ENCODE results near the gene KRT75. TPM values are rescaled to one million over a fixed set of nuclear protein-coding genes. Genes with fewer than 3 reads are reported as not detected.

KRT75 gene
- total and polyA plus RNA-seq, 8 donors: not detected

DNA sequence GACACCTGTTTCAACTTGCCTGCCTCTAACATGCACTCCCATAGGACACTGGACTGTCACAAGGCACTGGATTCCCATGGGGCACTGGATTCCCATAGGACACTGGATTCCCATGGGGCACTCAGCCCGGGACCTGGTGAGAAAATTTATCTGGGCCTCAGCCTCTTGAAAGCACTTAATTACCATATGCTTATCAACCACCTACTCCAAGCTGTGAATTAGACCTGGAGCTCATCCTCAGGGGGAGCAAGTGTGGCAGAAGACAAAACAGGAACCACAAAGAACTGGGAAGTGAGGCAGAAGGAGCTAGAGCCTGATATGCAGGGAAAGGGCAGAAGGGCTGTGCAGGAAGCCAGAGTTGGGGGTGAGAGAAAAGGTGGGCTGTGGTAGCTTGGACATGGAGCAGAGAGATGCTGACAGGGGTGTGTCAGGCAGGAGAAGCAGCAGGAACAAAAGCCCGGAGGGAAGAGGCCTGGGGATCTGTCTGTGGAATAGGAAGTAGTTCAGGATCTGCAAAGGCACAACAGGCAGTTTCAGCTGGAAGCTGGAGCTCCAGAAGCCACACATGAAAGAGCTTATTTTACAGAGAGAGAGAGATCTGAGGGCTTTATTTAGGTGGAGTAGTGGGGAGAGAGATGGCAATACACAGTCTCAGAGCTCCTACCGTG, 31.2 kb downstream of the KRT75 start:
- H3K27ac ChIP-seq: no peak overlapping the region
- no peak overlapping the region for H3K4me3 ChIP-seq
- intact Hi-C loops (cut with DNase I; ENCODE audit: low total_unique reads): no loop called here
- H3K4me1 ChIP-seq: no peaks in the 10 kb centered on the region
- DNase-seq: no peak
- no peaks in the 10 kb centered on the region for H3K36me3 ChIP-seq
- no peaks in the 10 kb centered on the region for H3K9me3 ChIP-seq
- 64 to 72% (median 69%) methylated on average over 2 to 3 of the region's 3 CpGs for WGBS, 5 donors
- H3K27me3 ChIP-seq: peaks cover 0 to 12% (median 0%) of the 10 kb centered on the region in 3 donors
- TF ChIP-seq POLR2AphosphoS5 (IDR thresholded peaks at IDR 0.05) (no peak), EP300 (IDR thresholded peaks at IDR 0.05) (no peak), POLR2A (IDR thresholded peaks at IDR 0.05) (no peak)
- TF ChIP-seq, protein P1, sequence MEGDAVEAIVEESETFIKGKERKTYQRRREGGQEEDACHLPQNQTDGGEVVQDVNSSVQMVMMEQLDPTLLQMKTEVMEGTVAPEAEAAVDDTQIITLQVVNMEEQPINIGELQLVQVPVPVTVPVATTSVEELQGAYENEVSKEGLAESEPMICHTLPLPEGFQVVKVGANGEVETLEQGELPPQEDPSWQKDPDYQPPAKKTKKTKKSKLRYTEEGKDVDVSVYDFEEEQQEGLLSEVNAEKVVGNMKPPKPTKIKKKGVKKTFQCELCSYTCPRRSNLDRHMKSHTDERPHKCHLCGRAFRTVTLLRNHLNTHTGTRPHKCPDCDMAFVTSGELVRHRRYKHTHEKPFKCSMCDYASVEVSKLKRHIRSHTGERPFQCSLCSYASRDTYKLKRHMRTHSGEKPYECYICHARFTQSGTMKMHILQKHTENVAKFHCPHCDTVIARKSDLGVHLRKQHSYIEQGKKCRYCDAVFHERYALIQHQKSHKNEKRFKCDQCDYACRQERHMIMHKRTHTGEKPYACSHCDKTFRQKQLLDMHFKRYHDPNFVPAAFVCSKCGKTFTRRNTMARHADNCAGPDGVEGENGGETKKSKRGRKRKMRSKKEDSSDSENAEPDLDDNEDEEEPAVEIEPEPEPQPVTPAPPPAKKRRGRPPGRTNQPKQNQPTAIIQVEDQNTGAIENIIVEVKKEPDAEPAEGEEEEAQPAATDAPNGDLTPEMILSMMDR (IDR thresholded peaks at IDR 0.05): no peak

DNA sequence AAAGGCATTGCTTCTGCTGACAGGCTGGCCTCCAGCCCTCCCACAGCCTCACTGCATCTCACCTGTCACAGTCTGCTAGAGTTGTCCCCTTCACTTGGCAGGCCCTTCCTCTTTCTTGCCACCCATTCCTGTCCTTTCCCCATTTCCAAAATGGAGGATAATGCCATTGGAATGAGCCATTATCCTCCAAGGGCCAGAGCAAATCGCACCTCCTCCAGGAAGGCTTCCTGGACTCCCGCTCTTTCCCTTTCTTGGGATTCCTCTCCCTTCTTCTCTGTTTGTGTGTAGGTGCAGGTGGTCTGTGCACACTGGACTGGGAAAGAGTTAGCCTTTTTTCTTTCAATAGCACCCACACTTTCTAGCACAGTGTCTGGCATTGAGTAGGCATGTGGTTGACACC, 31.8 kb downstream of the KRT75 start:
- Histone ChIP-seq H3K4me3 (no peak overlapping the region), H3K9me3 (no peaks in the 10 kb centered on the region), H3K36me3 (no peaks in the 10 kb centered on the region), H3K27me3 (peaks cover 0 to 12% (median 0%) of the 10 kb centered on the region in 3 donors), H3K4me1 (no peaks in the 10 kb centered on the region), H3K27ac (no peak overlapping the region)
- TF ChIP-seq POLR2A (IDR thresholded peaks at IDR 0.05) (no peak), EP300 (IDR thresholded peaks at IDR 0.05) (no peak), POLR2AphosphoS5 (IDR thresholded peaks at IDR 0.05) (no peak)
- TF ChIP-seq, protein P1 (IDR thresholded peaks at IDR 0.05): no peak
- 85 to 97% (median 92%) methylated on average over 2 of the region's 2 CpGs for WGBS, 5 donors
- no peak for DNase-seq
- intact Hi-C loops (cut with DNase I; ENCODE audit: low total_unique reads): no loop called here

DNA sequence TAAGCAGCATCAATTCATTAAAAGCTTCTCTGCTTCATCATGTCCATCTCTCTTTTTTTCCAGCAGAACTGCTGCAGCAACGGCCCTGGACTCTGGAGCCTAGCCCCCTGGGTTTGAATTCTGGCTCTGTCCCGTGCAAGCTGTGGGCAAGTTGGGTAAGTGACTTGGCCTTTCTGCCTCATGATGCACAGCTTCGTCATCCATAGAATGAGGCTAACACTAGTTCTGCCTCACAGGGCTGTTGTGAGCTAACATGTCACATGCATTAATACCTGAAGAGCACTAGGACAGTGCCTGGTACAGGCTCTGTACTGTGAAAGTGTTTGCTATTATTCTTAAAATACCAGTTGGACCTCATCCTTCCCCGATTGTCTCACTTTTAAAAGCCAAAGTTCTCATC, 32.2 kb downstream of the KRT75 start:
- TF ChIP-seq POLR2AphosphoS5 (IDR thresholded peaks at IDR 0.05) (no peak), POLR2A (IDR thresholded peaks at IDR 0.05) (no peak), EP300 (IDR thresholded peaks at IDR 0.05) (no peak)
- TF ChIP-seq, protein P1 (IDR thresholded peaks at IDR 0.05): no peak
- H3K4me3 ChIP-seq: no peak overlapping the region
- 67 to 84% (median 80%) methylated on average over 4 of the region's 4 CpGs for WGBS, 5 donors
- no peaks in the 10 kb centered on the region for H3K36me3 ChIP-seq
- peaks cover 0 to 12% (median 0%) of the 10 kb centered on the region in 3 donors for H3K27me3 ChIP-seq
- no peak for DNase-seq
- H3K9me3 ChIP-seq: no peaks in the 10 kb centered on the region
- no peak overlapping the region for H3K27ac ChIP-seq
- no peaks in the 10 kb centered on the region for H3K4me1 ChIP-seq
- intact Hi-C loops (cut with DNase I; ENCODE audit: low total_unique reads): no loop called here

DNA sequence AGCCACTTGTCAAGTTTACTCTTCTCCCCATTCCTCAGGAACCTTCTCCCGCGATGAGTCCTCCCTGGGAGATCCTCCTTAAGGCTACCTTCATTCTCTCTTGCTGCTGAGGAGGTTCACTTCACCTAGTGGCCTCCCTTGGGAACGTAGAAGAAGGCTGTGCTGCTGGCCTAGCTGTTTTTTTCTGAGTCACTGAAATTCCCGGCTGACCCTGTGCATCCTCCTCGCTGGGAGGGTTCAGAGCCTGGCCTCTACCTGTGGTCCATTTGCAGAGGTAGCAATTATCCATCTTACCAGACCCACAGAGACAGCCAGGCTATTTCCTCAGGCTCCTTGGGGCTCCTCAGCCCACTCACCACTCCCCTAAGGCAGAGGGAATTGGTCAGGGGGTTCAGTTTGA, 32.6 kb downstream of the KRT75 start:
- Histone ChIP-seq H3K36me3 (no peaks in the 10 kb centered on the region), H3K9me3 (no peaks in the 10 kb centered on the region), H3K4me3 (no peak overlapping the region), H3K4me1 (no peaks in the 10 kb centered on the region), H3K27ac (no peak overlapping the region), H3K27me3 (peaks cover 0 to 12% (median 0%) of the 10 kb centered on the region in 3 donors)
- DNase-seq: no peak
- 82 to 90% (median 88%) methylated on average over 3 to 5 of the region's 5 CpGs for WGBS, 5 donors
- intact Hi-C loops (cut with DNase I; ENCODE audit: low total_unique reads): no loop called here
- no peak for TF ChIP-seq POLR2AphosphoS5 (IDR thresholded peaks at IDR 0.05)
- TF ChIP-seq, protein P1 (IDR thresholded peaks at IDR 0.05): no peak
- no peak for TF ChIP-seq POLR2A (IDR thresholded peaks at IDR 0.05)
- TF ChIP-seq EP300 (IDR thresholded peaks at IDR 0.05): no peak

Measured in stomach (tissue), 9 donors.